ENCODE results near the gene KLF16.

DNA sequence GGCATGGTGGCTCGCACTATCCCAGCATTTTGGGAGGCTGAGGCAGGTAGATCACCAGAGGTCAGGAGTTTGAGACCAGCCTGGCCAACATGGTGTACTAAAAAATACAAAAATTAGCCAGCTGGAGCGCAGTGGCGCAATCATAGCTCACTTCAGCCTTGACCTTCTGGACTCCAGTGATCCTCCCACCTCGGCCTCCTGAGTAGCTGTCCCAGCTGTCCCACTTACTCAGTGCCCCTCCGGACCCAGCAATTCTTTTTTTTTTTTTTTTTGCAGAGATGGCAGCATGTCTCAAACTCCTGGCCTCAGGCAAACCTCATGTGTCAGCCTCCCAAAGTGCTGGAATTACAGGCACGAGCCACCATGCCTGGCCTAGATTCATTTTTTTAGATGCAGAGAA lies 39.5 kb upstream of the KLF16 start:
- TF ChIP-seq, protein P1, sequence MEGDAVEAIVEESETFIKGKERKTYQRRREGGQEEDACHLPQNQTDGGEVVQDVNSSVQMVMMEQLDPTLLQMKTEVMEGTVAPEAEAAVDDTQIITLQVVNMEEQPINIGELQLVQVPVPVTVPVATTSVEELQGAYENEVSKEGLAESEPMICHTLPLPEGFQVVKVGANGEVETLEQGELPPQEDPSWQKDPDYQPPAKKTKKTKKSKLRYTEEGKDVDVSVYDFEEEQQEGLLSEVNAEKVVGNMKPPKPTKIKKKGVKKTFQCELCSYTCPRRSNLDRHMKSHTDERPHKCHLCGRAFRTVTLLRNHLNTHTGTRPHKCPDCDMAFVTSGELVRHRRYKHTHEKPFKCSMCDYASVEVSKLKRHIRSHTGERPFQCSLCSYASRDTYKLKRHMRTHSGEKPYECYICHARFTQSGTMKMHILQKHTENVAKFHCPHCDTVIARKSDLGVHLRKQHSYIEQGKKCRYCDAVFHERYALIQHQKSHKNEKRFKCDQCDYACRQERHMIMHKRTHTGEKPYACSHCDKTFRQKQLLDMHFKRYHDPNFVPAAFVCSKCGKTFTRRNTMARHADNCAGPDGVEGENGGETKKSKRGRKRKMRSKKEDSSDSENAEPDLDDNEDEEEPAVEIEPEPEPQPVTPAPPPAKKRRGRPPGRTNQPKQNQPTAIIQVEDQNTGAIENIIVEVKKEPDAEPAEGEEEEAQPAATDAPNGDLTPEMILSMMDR (IDR thresholded peaks at IDR 0.05), result no peak
- TF ChIP-seq SOX15 (CRISPR knock-in tag; IDR thresholded peaks at IDR 0.05) (no peak), RORB (CRISPR knock-in tag; IDR thresholded peaks at IDR 0.05) (no peak), CREB1 (CRISPR knock-in tag; IDR thresholded peaks at IDR 0.05) (no peak), OVOL2 (CRISPR knock-in tag; IDR thresholded peaks at IDR 0.05; ENCODE audit: borderline replicate concordance) (no peak)
- TF ChIP-seq, protein P2, sequence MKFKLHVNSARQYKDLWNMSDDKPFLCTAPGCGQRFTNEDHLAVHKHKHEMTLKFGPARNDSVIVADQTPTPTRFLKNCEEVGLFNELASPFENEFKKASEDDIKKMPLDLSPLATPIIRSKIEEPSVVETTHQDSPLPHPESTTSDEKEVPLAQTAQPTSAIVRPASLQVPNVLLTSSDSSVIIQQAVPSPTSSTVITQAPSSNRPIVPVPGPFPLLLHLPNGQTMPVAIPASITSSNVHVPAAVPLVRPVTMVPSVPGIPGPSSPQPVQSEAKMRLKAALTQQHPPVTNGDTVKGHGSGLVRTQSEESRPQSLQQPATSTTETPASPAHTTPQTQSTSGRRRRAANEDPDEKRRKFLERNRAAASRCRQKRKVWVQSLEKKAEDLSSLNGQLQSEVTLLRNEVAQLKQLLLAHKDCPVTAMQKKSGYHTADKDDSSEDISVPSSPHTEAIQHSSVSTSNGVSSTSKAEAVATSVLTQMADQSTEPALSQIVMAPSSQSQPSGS (CRISPR knock-in tag; IDR thresholded peaks at IDR 0.05; ENCODE audit: borderline replicate concordance, low read depth), result no peak
- TF ChIP-seq, protein P3, sequence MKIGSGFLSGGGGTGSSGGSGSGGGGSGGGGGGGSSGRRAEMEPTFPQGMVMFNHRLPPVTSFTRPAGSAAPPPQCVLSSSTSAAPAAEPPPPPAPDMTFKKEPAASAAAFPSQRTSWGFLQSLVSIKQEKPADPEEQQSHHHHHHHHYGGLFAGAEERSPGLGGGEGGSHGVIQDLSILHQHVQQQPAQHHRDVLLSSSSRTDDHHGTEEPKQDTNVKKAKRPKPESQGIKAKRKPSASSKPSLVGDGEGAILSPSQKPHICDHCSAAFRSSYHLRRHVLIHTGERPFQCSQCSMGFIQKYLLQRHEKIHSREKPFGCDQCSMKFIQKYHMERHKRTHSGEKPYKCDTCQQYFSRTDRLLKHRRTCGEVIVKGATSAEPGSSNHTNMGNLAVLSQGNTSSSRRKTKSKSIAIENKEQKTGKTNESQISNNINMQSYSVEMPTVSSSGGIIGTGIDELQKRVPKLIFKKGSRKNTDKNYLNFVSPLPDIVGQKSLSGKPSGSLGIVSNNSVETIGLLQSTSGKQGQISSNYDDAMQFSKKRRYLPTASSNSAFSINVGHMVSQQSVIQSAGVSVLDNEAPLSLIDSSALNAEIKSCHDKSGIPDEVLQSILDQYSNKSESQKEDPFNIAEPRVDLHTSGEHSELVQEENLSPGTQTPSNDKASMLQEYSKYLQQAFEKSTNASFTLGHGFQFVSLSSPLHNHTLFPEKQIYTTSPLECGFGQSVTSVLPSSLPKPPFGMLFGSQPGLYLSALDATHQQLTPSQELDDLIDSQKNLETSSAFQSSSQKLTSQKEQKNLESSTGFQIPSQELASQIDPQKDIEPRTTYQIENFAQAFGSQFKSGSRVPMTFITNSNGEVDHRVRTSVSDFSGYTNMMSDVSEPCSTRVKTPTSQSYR (CRISPR knock-in tag; IDR thresholded peaks at IDR 0.05), result no peak
- TF ChIP-seq, protein P4, sequence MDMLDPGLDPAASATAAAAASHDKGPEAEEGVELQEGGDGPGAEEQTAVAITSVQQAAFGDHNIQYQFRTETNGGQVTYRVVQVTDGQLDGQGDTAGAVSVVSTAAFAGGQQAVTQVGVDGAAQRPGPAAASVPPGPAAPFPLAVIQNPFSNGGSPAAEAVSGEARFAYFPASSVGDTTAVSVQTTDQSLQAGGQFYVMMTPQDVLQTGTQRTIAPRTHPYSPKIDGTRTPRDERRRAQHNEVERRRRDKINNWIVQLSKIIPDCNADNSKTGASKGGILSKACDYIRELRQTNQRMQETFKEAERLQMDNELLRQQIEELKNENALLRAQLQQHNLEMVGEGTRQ (CRISPR knock-in tag; IDR thresholded peaks at IDR 0.05), result no peak
- TF ChIP-seq, protein P5, sequence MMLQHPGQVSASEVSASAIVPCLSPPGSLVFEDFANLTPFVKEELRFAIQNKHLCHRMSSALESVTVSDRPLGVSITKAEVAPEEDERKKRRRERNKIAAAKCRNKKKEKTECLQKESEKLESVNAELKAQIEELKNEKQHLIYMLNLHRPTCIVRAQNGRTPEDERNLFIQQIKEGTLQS (CRISPR knock-in tag; conservative IDR thresholded peaks at IDR 0.05), result no peak
- TF ChIP-seq, protein P6, sequence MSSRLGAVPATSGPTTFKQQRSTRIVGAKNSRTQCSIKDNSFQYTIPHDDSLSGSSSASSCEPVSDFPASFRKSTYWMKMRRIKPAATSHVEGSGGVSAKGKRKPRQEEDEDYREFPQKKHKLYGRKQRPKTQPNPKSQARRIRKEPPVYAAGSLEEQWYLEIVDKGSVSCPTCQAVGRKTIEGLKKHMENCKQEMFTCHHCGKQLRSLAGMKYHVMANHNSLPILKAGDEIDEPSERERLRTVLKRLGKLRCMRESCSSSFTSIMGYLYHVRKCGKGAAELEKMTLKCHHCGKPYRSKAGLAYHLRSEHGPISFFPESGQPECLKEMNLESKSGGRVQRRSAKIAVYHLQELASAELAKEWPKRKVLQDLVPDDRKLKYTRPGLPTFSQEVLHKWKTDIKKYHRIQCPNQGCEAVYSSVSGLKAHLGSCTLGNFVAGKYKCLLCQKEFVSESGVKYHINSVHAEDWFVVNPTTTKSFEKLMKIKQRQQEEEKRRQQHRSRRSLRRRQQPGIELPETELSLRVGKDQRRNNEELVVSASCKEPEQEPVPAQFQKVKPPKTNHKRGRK (CRISPR knock-in tag; IDR thresholded peaks at IDR 0.05; ENCODE audit: borderline replicate concordance), result no peak

Measured in WTC11 (cell line).